ENCODE measurements around the gene SLC7A5. TPM values are rescaled to one million over a fixed set of nuclear protein-coding genes. Genes with fewer than 3 reads are reported as not detected.
A peak's percentile ranks its signal among the peaks of the same experiment; 100 is the strongest.

SLC7A5 gene
- total RNA-seq, 1 donor from 2014 or later, result 249 TPM

DNA sequence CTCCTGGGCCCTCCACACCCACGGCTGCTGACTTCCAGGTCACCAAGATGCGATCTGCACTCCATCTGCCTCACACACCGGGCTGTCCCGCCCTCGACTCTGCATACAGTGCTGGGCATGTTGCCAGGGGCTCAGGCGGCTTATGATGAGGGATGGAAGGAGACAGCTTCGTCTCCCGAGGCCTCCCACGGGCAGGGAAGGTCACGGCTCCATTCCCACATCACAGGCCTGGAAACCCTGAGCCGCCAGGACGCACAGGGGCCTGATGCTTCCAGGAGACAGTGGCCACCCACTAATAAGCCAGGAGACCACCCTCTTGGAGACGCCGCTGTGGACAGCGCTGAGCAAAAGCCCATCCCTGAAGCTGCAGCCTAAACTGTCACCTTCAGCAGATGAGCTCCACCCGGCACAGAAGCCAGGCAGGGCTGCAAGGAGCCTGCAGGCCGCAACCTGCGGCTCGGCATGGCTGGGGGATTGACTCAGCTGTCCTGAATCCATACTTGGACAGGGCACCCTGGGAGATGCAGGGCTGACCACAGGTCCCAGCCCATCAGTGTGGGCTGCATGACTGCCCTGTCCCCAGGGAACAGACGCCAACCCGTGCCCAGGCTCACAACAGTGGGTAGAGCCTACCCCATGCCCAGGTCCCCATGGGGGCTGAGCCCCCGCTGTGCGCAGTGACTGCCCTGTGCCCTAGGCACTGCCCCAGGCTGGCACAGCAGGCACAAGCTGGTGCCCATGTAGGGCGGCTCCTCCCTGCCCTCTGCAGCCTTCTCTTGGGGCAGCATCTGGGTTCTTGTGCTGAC, 34.4 kb downstream of the SLC7A5 start:
- Mint-ChIP-seq H3K9me3 (ENCODE audit: low read depth) (no peaks in the 10 kb centered on the region), H3K27ac (ENCODE audit: unreplicated experiment) (peak overlapping the region; percentile 45), H3K27me3 (ENCODE audit: low read depth) (no peaks in the 10 kb centered on the region), H3K36me3 (ENCODE audit: low read depth) (peaks cover 31% of the 10 kb centered on the region), H3K4me3 (ENCODE audit: unreplicated experiment) (no peak overlapping the region), H3K4me1 (ENCODE audit: low read depth) (peaks cover 13% of the 10 kb centered on the region)
- TF ChIP-seq, protein P1, sequence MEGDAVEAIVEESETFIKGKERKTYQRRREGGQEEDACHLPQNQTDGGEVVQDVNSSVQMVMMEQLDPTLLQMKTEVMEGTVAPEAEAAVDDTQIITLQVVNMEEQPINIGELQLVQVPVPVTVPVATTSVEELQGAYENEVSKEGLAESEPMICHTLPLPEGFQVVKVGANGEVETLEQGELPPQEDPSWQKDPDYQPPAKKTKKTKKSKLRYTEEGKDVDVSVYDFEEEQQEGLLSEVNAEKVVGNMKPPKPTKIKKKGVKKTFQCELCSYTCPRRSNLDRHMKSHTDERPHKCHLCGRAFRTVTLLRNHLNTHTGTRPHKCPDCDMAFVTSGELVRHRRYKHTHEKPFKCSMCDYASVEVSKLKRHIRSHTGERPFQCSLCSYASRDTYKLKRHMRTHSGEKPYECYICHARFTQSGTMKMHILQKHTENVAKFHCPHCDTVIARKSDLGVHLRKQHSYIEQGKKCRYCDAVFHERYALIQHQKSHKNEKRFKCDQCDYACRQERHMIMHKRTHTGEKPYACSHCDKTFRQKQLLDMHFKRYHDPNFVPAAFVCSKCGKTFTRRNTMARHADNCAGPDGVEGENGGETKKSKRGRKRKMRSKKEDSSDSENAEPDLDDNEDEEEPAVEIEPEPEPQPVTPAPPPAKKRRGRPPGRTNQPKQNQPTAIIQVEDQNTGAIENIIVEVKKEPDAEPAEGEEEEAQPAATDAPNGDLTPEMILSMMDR (IDR thresholded peaks at IDR 0.05), result no peak
- DNase-seq (ENCODE audit: low spot score), result no peak

DNA sequence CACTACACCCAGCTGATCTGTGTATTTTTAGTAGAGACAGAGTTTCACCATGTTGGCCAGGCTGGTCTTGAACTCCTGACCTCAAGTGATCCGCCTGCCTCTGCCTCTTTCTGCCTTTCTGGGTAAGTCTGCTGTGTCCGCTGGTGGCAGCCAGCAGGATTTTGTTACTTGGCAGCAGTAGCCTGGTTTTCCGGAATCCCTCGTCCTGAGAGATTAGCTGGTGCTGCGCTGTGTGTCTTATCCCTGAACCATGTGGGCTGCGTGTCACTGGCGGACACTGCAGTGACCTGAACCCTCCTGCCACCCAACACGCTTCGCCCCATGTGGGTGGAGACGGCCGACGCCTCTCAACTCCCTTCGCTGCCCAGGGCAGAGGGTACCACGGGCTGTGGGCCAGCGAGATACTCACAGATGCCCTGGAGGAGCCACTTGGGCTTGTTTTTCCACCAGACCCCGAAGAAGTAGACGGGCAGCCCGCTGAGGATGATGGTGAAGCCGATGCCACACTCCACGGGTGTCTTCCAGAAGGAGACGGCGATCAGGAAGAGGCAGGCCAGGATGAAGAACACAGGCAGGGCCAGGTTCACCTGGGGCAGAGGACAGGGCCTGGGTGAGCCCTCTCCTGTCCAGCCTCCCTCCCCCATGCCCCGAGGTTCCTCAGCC, 35.2 kb downstream of the SLC7A5 start:
- no peak overlapping the region for H3K4me3 Mint-ChIP-seq (ENCODE audit: unreplicated experiment)
- H3K4me1 Mint-ChIP-seq (ENCODE audit: low read depth), result peaks cover 13% of the 10 kb centered on the region
- no peak overlapping the region for H3K27ac Mint-ChIP-seq (ENCODE audit: unreplicated experiment)
- no peaks in the 10 kb centered on the region for H3K27me3 Mint-ChIP-seq (ENCODE audit: low read depth)
- TF ChIP-seq, protein P1 (IDR thresholded peaks at IDR 0.05), result no peak
- no peak for DNase-seq (ENCODE audit: low spot score)
- H3K9me3 Mint-ChIP-seq (ENCODE audit: low read depth), result no peaks in the 10 kb centered on the region
- peaks cover 35% of the 10 kb centered on the region for H3K36me3 Mint-ChIP-seq (ENCODE audit: low read depth)

DNA sequence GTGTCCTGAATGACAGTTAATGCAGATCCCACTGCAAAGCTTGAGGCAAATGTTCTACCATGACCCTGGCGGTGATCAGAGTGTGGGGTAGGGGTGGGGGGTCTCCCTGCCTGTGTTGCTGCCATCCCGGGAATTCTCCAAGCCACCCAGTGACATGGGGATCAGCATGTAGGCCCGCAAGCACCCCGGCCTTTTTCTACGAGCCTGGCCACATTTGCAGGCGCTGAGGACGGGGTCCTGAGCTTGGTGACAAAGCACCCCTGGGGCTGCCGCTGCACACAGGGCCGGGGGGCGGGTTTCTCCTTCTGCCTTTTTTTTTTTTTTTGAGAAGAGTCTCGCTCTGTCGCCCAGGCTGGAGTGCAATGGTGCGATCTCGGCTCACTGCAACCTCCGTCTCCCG, 35.8 kb downstream of the SLC7A5 start:
- Mint-ChIP-seq H3K27me3 (ENCODE audit: low read depth) (no peaks in the 10 kb centered on the region), H3K36me3 (ENCODE audit: low read depth) (peaks cover 35% of the 10 kb centered on the region), H3K9me3 (ENCODE audit: low read depth) (no peaks in the 10 kb centered on the region), H3K27ac (ENCODE audit: unreplicated experiment) (no peak overlapping the region), H3K4me3 (ENCODE audit: unreplicated experiment) (no peak overlapping the region), H3K4me1 (ENCODE audit: low read depth) (peaks cover 13% of the 10 kb centered on the region)
- TF ChIP-seq, protein P1 (IDR thresholded peaks at IDR 0.05), result no peak
- DNase-seq (ENCODE audit: low spot score), result no peak

DNA sequence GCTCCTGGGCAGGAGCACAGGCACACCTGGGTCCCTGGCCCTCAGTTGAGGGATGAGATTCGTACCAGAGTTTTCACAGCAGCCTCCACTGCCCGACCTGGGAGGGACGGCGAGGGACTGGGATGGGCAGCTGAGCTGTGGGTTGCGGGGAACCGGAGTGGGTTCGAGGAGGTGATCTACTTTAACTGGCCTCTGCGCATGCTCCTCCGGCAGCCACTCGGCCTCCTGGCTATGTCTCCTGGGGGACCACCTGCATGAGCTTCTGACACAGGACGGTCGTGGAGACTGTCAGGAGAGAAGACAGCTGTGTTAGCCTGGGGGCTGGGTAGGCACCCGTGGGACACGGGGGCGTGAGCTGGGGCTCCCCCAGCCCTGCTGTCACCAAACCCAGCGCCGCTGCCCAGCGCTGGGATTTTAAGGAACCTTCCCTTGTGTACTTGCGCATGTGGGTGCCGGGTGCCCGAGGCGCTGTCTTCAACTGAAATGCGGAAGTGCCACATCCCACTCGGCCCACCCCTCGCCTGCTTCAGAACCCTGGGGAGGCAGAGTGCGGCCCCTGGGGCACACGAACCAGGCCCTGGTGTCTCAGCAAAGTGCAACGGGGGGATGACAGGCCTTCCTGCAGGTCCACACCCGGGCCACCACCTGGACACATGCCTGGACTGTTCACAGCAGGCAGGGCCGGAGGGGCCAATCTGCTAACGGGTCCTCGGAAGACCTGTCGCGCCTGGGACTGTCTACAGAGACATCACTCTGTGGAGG, 36.4 kb downstream of the SLC7A5 start:
- Mint-ChIP-seq H3K36me3 (ENCODE audit: low read depth) (peaks cover 38% of the 10 kb centered on the region), H3K4me3 (ENCODE audit: unreplicated experiment) (no peak overlapping the region), H3K27ac (ENCODE audit: unreplicated experiment) (no peak overlapping the region), H3K9me3 (ENCODE audit: low read depth) (no peaks in the 10 kb centered on the region), H3K4me1 (ENCODE audit: low read depth) (peaks cover 13% of the 10 kb centered on the region), H3K27me3 (ENCODE audit: low read depth) (no peaks in the 10 kb centered on the region)
- TF ChIP-seq, protein P1 (IDR thresholded peaks at IDR 0.05), result no peak
- no peak for DNase-seq (ENCODE audit: low spot score)

DNA sequence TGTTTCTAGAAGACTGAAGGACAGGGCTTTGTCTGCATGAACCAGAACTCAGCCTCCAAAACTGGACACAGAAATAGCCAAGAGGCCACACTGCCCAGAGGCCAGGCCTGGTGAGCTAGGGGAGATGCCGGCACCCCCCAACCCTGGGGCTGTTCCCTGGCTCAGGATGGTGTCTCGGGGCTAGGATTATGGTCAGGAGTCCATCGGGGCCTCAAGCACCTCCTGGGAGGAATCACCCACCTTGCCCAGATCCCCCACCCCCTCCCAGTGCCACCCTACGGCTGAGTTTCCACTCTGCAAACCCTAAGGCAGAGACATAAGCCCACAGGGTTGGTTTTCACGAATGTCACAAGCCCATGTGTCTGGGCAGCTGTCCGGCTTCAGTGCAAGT, 37.2 kb downstream of the SLC7A5 start:
- no peaks in the 10 kb centered on the region for H3K9me3 Mint-ChIP-seq (ENCODE audit: low read depth)
- no peak for DNase-seq (ENCODE audit: low spot score)
- no peaks in the 10 kb centered on the region for H3K27me3 Mint-ChIP-seq (ENCODE audit: low read depth)
- no peak overlapping the region for H3K4me3 Mint-ChIP-seq (ENCODE audit: unreplicated experiment)
- TF ChIP-seq, protein P1 (IDR thresholded peaks at IDR 0.05), result no peak
- peaks cover 7% of the 10 kb centered on the region for H3K4me1 Mint-ChIP-seq (ENCODE audit: low read depth)
- no peak overlapping the region for H3K27ac Mint-ChIP-seq (ENCODE audit: unreplicated experiment)
- peaks cover 37% of the 10 kb centered on the region for H3K36me3 Mint-ChIP-seq (ENCODE audit: low read depth)
